Transverse colon (tissue), 4 donors: ENCODE results near the gene CDIPT.

Experiments
- CTCF ChIP-seq, 5 experiments: fragments of 200-600 bp in 3 of 5; fragments of 450-650 bp in 2 of 5; sonication (generic) in 3 of 5; IDR thresholded peaks; 1 replicate in 2 of 5; 2 replicates in 3 of 5; pipeline ENCODE4 v1.5.1; 2016 to 2017; ENCODE audit warnings: antibody characterized with exemption in 5 of 5, inconsistent platforms in 3 of 5, mild to moderate bottlenecking in 2 of 5, moderate library complexity in 1 of 5
- EP300 ChIP-seq: sonication (generic); formaldehyde crosslinking; IDR thresholded peaks from one replicate; pipeline ENCODE4 v1.6.1; 2017; ENCODE audit warnings: antibody characterized with exemption, low read depth
- POLR2A ChIP-seq: fragments of 450-650 bp; IDR thresholded peaks from one replicate; pipeline ENCODE4 v1.6.1; 2016; ENCODE audit warnings: antibody characterized with exemption, mild to moderate bottlenecking, moderate library complexity
- POLR2AphosphoS5 ChIP-seq, 3 donors: sonication (generic); formaldehyde crosslinking; IDR thresholded peaks; one replicate each; pipeline ENCODE4 v1.6.1; 2016; ENCODE audit warnings: antibody characterized with exemption in 3 of 3

GRCh38 chr16:29848420-29849297 is 14.4 kb downstream of the CDIPT start:
- TF ChIP-seq CTCF (IDR thresholded peaks at IDR 0.05) (peak; percentile 87 to 93 (median 88)), POLR2AphosphoS5 (IDR thresholded peaks at IDR 0.05) (peak in 2 of 3 donors; percentile 65 to 71), POLR2A (no peak), EP300 (no peak)
